ENCODE measurements around the gene HEXD.

DNA sequence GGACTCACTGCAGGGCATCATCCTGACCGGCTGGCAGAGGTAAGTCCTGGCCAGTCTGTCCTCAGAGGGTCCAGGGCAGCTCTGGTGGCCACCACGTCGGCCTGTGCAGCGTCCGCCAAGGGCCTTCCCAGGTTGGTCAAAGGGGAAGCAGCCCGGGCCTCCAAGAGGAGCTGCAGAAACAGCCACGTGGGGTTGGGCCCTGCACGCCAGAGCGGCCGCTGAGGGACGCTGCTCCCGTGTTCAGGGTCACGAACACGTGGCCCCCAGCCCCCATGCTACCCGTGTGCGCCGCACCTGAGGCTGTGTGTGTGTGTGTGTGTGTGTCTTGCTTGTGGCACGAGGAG, 19.1 kb downstream of the HEXD start:
- no peak for TF ChIP-seq POLR2A (IDR thresholded peaks at IDR 0.05; ENCODE audit: low read depth, low read length)
- no peak for TF ChIP-seq TAF1 (IDR thresholded peaks at IDR 0.05; ENCODE audit: borderline replicate concordance, low read depth, low read length)
- no peak for TF ChIP-seq POLR2AphosphoS5 (IDR thresholded peaks at IDR 0.05; ENCODE audit: low read depth, low read length)

All from GM12892 (cell line).